Measurements from ENCODE around the gene ADGRF3. TPM values are rescaled to one million over a fixed set of nuclear protein-coding genes. Genes with fewer than 3 reads are reported as not detected.

Gene ADGRF3
- total and polyA plus RNA-seq, 2 of the 8 experiments (the other 6 are each of a cell fraction or from before 2014, with no cell fraction given): 0.54 to 0.69 TPM

GRCh38 chr2:26347286-26347865 lies 787 bp upstream of the ADGRF3 start (continued):
- no peak for TF ChIP-seq BRCA1 (IDR thresholded peaks at IDR 0.05; ENCODE audit: low read depth, low read length)
- no peak for TF ChIP-seq RAD21 (IDR thresholded peaks at IDR 0.05 in 1 of 2, conservative IDR thresholded peaks at IDR 0.05 in 1 of 2; ENCODE audit: low read depth in 2 of 2, low read length in 2 of 2)
- no peak for TF ChIP-seq EP300 (IDR thresholded peaks at IDR 0.05; ENCODE audit: borderline replicate concordance in 1 of 2, low read depth in 2 of 2, low read length in 2 of 2)
- no peak for TF ChIP-seq BACH1 (IDR thresholded peaks at IDR 0.05; ENCODE audit: low read length)
- TF ChIP-seq HDAC2 (IDR thresholded peaks at IDR 0.05; ENCODE audit: borderline replicate concordance in 1 of 2, low read depth in 2 of 2, low read length in 2 of 2): no peak
- no peak for TF ChIP-seq KDM5A (IDR thresholded peaks at IDR 0.05; ENCODE audit: low read length)
- no peak for TF ChIP-seq CBX5 (IDR thresholded peaks at IDR 0.05; ENCODE audit: low read depth, low read length)
